RWPE2 (cell line): ENCODE results near the gene COL9A2.

Experiments used
- ATAC-seq: fragments of 200-7000 bp; cut with Tn5 transposase; 3 replicates; pipeline ENCODE4 v1.9.1; 2021; ENCODE audit warnings: low read depth
- DNase-seq: peaks from one replicate; pipeline ENCODE4 v3.0.0-alpha.2; 2020; ENCODE audit warnings: low spot score
- H3K27ac ChIP-seq: fragments of 450-650 bp; 2 replicates; pipeline ENCODE4 v1.5.1; 2017; ENCODE audit warnings: mild to moderate bottlenecking; ENCODE audit not compliant: poor library complexity, severe bottlenecking
- H3K27me3 ChIP-seq: fragments of 250-450 bp; sonication (Bioruptor Pico); 2 replicates; pipeline ENCODE4 v1.5.1; 2021; ENCODE audit warnings: mild to moderate bottlenecking, moderate library complexity; ENCODE audit not compliant: insufficient read depth, poor library complexity, severe bottlenecking
- H3K36me3 ChIP-seq: fragments of 250-450 bp; sonication (Bioruptor Pico); 2 replicates; pipeline ENCODE4 v1.5.1; 2020; ENCODE audit warnings: low read depth, mild to moderate bottlenecking, moderate library complexity
- H3K4me1 ChIP-seq: fragments of 250-450 bp; sonication (Bioruptor Pico); 2 replicates; pipeline ENCODE4 v1.5.1; 2021; ENCODE audit warnings: mild to moderate bottlenecking, moderate library complexity; ENCODE audit not compliant: insufficient read depth, poor library complexity, severe bottlenecking
- H3K4me3 ChIP-seq: fragments of 250-450 bp; sonication (Bioruptor Pico); 2 replicates; pipeline ENCODE4 v1.5.1; 2021; ENCODE audit warnings: mild to moderate bottlenecking, moderate library complexity; ENCODE audit not compliant: severe bottlenecking
- H3K9me3 ChIP-seq: fragments of 250-450 bp; sonication (Bioruptor Pico); 2 replicates; pipeline ENCODE4 v1.5.1; 2021; ENCODE audit warnings: mild to moderate bottlenecking, moderate library complexity; ENCODE audit not compliant: severe bottlenecking
- TF ChIP-seq, protein P1 (sequence below): fragments of 450-650 bp; IDR thresholded peaks from one replicate; pipeline ENCODE4 v1.5.1; 2017; ENCODE audit warnings: mild to moderate bottlenecking, moderate library complexity; ENCODE audit not compliant: poor library complexity, severe bottlenecking

The COL9A2 gene

DNA sequence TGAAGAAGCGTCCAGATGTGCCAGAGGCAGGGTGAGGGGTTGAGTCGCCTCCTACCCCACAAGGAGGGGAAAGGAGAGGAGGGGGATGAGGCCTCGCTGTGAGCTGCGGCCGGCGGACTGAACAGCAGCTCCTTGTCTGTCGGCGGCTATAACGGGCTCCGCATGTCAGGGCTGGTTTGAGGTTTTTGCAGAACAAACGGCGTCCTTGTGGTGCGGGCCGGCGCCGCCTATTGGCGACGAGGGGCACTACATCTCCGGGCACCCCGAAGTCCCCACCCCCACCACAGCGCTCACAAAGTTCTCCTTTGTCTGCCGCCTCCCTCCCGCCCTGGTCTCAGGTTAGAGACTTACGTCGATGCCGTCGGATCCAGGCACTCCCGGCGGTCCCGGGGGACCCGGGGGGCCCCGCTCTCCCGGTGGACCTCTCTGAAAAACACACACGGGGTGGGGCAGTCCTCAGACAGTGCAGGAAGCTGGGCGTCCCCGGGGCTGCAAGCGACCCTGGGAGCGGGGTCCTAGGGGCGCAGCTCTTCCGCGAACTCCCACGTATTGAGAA lies 1.8 kb downstream of the COL9A2 start:
- H3K27ac ChIP-seq = no peak overlapping the region

GRCh38 chr1:40314721-40315238 lies 2.3 kb downstream of the COL9A2 start:
- Histone ChIP-seq H3K27ac (no peak overlapping the region), H3K4me3 (no peak overlapping the region), H3K27me3 (peaks cover 24% of the 10 kb centered on the region), H3K36me3 (no peaks in the 10 kb centered on the region), H3K9me3 (no peaks in the 10 kb centered on the region), H3K4me1 (no peaks in the 10 kb centered on the region)
- DNase-seq (no peak), ATAC-seq (no peak)
- TF ChIP-seq, protein P1, sequence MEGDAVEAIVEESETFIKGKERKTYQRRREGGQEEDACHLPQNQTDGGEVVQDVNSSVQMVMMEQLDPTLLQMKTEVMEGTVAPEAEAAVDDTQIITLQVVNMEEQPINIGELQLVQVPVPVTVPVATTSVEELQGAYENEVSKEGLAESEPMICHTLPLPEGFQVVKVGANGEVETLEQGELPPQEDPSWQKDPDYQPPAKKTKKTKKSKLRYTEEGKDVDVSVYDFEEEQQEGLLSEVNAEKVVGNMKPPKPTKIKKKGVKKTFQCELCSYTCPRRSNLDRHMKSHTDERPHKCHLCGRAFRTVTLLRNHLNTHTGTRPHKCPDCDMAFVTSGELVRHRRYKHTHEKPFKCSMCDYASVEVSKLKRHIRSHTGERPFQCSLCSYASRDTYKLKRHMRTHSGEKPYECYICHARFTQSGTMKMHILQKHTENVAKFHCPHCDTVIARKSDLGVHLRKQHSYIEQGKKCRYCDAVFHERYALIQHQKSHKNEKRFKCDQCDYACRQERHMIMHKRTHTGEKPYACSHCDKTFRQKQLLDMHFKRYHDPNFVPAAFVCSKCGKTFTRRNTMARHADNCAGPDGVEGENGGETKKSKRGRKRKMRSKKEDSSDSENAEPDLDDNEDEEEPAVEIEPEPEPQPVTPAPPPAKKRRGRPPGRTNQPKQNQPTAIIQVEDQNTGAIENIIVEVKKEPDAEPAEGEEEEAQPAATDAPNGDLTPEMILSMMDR = no peak

More for the DNA sequence above, 1.8 kb downstream of the COL9A2 start:
- DNase-seq (no peak), ATAC-seq (peak; percentile 63)
- Histone ChIP-seq H3K4me1 (no peaks in the 10 kb centered on the region), H3K9me3 (no peaks in the 10 kb centered on the region), H3K36me3 (no peaks in the 10 kb centered on the region), H3K27me3 (peaks cover 24% of the 10 kb centered on the region), H3K4me3 (no peak overlapping the region)
- TF ChIP-seq, protein P1 = peak; percentile 82

DNA sequence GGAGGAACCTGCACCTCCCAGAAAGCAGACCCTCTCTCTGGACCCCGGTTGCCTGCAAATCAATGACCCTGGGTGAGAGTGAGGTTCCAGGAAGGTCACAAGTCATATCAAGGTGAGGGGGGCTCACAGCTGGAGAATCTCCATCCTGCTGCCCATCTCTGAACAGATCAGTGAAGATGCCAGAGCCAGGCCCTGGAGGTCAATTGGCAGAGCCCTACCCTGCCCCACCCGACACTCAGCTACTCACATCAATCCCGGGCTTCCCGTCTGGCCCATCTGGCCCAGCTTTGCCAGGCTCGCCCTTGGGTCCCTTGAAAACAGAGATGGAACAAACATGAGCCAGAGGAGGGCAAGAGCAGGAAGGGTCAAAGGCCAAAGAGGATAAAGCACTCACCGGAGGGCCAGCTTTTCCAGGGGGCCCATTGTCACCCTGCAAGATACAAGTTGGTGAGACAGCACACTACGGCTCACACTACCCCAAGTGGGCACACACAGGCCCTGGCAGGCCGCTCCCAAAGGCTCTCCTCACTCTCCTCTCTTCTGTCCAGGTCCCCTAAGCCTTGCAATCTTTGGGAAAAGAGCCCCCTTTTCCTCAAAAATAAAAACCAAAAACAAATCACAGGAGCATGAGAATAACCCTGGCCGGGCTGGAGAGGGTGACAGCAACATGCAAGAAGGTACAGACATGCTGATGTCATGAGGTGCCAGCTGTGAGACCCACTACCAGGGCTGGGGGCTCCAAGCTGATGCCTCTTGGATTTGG lies 2.9 kb downstream of the COL9A2 start:
- no peaks in the 10 kb centered on the region for H3K4me1 ChIP-seq
- peaks cover 24% of the 10 kb centered on the region for H3K27me3 ChIP-seq
- TF ChIP-seq, protein P1 = no peak
- DNase-seq (no peak), ATAC-seq (no peak)
- no peaks in the 10 kb centered on the region for H3K9me3 ChIP-seq
- no peaks in the 10 kb centered on the region for H3K36me3 ChIP-seq
- no peak overlapping the region for H3K27ac ChIP-seq
- no peak overlapping the region for H3K4me3 ChIP-seq

GRCh38 chr1:40313329-40313957 lies 3.6 kb downstream of the COL9A2 start:
- Histone ChIP-seq H3K4me3 (no peak overlapping the region), H3K27ac (no peak overlapping the region), H3K4me1 (no peaks in the 10 kb centered on the region), H3K27me3 (peaks cover 24% of the 10 kb centered on the region), H3K36me3 (no peaks in the 10 kb centered on the region), H3K9me3 (no peaks in the 10 kb centered on the region)
- ATAC-seq = no peak
- TF ChIP-seq, protein P1 = no peak
- DNase-seq = no peak
